T-helper 1 cell (primary cell): ENCODE measurements around the gene FAM120B.
"Not testable (repeated sequence)": the region's sequence is repeated elsewhere in the genome, so short reads cannot be mapped to it uniquely, and the experiment has no call there.

Source experiments
- DNase-seq, 5 donors: peaks; one replicate each; pipeline ENCODE4 v3.0.0-alpha.2; 2012 to 2020

Gene FAM120B

DNA sequence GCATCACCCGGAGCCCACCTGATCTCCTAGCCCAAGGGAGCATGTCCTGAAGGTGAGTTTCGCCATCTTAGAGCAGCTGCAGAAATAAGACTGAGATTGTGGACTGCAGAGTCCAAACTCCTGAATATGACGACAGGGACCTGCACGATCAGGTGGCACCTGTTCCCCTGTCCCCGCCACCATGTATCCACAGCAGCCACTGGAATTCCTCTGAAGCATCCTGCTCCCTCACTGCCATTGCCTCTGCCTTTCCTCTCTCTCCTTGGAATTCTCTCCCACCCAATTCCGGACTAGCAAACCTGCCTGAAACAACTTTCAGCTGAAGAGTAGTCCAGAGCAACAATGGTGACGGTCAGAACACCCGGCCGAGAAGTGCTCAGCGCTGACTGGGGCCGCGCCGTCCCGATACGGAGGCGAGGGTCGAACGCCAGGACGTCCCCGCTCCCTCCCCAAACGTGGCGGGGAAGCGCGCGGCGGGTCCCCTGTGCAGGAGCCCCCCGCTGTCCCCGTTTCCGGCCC, 694 bp upstream of the FAM120B start:
- DNase-seq: no peak

DNA sequence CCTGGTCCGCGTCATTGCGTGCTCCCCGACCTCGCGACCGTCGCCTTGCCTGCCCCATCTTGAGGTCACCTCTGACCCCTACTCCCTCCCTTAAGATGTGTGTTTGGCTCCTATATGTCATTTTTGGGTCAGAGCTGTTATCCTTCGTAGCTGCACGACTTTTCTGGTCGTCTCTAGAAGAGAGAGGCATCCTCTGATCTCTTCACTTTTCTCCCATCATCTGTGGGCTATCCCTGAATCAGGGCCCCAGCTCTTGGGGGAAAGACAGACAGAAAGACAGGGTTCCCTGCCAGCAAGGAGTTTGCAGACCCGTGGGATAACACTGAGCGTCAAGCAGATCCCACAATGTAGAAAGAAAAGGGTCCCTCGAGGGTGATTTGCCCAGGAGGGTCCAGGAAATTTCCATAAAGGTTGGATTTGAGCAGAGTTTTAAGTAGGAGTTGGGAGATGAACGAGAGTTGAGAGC, 555 bp downstream of the FAM120B start:
- DNase-seq: no peak

DNA sequence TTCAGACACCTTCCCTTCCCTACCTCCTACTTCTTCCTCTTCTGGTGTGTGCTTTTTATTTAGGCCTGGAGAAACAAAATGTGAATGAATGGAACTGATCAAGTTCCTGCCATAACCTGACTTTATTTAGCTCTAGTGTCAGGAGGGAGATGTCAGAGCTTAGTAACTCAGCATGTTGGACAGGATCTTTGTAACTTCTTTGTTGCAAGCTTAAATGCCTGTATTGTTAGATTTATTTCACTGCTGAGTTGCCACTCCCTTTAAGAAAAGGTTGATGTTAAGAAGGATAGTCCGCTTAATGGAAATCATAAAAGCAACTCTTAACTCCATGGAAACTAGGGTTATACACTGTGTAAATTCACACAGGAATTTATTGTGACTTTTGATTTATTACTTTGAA, 2.2 kb downstream of the FAM120B start:
- DNase-seq: no peak

DNA sequence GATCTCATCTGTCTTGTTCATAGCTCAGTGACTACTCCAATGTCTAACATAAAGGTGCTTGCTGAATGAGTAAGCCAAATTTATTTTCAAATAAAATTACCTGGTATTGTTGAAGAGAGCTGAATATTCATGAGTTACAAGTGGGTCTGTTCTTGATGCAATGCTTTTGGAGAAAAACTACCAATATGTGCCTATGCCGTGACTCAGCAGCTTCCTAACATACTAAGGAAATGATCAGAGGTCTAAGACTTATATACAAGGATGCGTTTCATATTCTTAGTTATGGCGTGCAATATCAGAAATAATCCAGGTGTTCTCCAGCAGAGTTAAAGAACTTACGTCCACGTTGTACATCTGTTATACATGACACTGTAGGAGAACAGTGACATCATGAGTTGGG, 5.1 kb downstream of the FAM120B start:
- DNase-seq: no peak

DNA sequence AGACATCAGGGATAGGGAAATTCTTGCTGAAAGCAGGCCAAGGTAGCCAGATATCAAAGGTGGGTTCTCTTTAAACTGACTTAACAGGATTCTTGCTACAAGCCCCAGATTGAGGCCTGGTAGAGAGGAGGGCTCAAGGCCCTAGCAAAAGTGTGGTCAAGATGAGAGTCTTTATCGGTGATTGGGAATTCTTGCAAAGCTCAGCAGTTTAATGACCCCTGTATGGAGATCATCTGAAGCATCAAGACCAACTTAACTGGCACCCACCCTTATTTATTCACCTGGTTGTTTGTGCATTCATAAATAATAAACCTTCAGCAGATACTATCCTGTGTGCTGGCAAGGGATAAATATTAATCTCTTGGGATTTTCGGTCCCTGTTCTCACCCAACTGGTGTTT, 6.3 kb downstream of the FAM120B start:
- no peak for DNase-seq

DNA sequence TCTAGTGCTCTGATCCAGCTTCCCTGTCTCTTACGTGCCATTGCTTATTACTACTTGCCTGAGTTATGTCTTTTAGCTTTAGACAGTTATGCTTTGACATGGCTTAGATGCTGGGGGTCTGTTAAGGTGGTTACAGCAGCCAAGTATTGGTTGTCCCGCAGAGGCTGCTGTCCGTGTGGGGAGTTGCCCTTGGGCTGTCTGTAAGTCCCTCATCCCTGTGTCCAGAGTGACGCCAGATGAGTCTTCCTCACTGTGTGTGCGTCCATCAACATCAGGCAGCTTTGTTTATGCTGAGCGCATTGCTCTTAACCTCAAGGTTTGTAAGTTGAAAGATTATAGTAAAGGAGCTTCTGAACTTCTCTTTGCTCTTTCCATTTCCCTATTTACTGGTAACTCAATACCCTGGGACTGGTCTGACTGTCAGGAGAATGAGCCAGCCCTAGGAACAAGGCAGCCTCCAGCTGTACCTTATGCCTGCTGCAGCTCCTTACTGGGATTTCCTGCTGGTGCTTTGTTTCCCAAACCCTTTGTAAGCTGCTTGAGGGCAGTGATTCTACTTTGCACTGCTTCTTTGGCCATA, 7.2 kb downstream of the FAM120B start:
- DNase-seq: no peak

DNA sequence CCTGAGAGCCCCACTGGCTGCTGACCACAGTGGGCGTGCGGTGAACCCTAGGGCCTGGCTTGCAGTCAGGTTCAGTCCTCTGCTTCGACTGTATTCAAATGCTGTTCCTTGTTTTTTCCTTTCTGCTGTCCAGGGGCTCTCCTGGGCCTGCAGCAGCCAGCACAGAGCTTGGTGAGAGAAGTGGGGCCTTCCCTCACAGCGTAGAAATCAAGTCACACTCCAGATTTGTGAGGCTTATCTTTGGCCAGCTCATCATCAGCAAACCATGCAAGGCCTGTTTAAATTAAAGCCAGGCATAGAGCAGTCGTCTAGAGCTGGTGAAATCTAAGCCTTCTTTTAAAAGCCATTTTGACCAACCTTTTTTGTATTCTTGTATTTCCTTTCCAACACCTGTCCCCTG, 8.4 kb downstream of the FAM120B start:
- no peak for DNase-seq

DNA sequence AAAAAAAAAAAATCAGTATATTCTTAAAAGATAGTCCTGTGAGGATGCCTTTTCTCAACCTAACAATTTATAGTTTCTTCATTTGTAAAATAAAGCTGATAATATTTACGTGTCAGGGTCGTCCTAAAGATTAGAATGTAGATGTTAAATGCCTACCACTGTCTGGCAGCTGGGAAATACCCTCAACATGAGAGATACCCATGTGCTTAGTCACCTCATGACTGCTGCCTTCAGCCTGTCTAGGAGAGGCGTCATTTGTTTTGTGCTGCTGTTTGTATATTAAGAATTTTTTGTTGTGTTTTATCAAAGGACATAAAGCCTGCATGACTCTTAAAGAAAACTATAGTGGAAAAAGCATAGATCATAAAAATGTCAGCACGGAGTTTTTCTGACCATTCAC, 9.5 kb downstream of the FAM120B start:
- no peak for DNase-seq

DNA sequence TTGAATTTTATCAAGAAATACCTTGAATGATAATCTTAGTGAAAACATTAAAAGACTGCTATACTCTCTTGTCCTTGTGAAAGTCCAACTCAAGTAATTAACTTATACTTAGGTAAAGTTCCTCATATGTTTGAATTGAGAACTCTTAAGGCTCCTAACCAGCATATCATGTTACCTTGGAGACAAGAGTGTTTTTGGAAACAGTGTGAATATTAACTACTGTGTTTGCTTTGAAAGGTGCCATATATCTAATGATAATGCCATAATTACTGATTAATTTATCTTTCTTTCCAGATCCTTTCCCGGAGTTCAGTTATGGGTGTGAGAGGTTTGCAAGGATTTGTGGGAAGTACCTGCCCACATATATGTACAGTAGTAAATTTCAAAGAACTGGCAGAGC, 10.5 kb downstream of the FAM120B start:
- DNase-seq: no peak

DNA sequence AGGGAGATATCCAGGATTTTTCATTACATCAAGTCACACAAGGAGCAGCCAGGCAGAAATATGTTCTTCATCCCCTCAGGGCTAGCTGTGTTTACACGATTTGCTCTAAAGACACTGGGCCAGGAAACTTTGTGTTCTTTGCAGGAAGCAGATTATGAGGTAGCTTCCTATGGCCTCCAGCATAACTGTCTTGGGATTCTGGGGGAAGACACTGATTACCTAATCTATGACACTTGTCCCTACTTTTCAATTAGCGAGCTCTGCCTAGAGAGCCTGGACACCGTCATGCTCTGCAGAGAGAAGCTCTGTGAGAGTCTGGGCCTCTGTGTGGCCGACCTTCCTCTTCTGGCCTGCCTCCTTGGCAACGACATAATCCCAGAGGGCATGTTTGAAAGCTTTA, 11.2 kb downstream of the FAM120B start:
- no peak for DNase-seq

DNA sequence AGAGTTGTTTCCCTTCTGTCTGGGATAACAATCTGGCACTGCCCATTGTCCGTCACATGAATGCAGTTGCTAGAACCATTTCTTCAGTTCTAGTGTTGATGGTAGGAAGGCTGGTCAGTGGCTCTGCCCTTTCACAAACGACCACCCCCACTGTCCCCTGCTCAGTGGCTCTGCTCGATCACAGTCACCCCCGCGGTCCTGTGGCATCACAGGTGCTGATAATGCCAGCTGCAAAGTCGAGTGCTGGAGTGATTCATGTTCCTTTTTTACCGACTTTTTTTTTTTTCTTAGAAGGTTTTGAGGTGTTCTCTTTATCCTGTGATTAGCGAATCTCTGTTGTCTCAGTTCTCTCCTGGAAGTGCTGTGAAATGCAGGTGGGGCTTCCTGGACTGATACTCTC, 22.8 kb downstream of the FAM120B start:
- no peak for DNase-seq

DNA sequence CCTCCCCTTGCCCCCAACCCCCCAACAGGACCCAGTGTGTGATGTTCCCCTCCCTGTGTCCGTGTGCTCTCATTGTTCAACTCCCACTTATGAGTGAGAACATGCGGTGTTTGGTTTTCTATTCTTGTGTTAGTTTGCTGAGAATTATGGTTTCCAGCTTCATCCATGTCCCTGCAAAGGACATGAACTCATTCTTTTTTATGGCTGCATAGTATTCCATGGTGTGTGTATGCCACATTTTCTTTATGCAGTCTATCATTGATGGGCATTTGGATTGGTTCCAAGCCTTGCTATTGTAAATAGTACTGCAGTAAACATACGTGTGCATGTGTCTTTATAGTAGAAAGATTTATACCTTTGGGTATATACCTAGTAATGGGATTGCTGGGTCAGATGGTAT, 28.6 kb downstream of the FAM120B start:
- not testable (repeated sequence) for DNase-seq

DNA sequence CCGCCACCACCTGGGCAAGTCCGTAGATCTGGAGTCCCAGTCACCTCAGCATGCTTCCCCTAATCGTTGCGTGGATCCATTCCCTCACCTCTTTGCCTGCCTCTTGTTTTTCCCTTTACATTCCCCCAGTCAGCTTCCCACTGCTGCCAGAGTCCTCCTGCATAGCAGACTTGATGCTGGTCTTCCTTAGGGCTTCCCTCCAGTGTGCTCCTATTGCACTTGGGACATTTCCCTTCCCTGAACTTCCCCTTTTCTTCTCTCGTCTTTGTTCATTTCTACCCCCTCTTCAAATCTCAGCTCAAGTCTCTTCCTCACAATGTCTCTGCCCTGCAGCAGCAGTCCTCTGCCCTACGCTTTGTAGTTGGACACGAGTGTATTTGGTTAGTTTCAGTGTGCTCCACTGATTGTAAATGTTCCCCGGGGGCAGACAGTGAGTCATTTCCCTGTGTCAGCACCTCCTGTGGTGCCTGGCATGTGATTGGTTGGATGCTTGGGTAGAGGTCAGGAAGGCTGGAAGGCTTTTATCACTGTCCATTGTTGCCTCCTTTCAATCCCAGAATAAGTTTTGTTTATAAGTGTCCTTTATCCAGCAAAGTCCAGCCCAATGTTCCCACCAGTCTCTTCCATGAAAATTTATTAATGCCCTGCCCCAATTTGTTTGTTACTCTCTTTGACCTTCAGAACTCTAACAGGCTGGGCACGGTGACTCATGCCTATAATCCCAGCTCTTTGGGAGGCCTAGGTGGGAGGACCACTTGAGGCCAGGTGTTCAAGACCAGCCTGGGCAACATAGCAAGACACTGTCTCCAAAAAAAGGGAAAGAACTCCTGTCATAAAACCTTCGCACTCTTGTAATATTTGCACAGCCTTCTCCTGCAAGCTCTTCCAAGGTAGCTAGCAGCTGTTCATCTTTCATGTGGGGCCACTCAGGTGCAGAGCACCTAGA, 38.3 kb downstream of the FAM120B start:
- DNase-seq: peak in 1 of 5 donors; percentile 61

DNA sequence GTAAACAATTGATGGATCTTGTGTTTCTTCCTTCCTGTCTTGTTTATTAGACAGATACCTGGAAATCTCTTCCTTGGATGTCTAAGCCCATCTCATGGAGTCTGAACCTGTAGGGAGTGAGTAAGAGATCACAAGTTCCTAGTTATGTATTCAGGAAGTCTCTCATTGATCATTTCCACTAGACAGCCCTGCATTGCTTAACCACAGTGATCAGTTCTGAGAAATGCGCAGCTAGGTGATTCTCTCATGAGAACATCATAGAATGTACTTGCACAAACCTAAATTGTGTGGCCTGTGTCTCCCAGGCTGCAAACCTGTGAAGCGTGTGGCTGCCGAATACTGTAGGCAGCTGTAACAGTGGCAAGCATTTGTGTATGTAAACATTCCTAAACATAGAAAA, 39.1 kb downstream of the FAM120B start:
- peak in 1 of 5 donors; percentile 81 for DNase-seq

DNA sequence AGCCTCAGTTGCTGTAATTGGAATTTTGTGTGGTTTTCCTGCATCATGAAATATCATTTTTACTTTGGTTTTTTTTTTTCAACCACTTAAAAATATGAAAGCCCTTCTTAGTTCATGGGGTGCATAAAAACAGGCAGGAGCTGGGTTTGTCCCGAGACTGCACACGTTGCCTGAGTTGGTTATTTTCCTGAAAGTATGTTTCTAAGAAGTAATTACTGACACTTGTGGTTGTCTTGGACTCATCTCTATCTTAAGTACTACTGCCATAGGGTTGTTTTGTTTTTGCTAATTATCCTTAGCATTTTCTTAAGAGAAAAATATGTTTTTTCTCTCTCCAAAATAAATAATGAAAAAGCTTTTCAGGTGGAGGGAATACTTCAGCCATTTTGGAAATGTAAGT, 40.1 kb downstream of the FAM120B start:
- DNase-seq: peak in 1 of 5 donors; percentile 65

DNA sequence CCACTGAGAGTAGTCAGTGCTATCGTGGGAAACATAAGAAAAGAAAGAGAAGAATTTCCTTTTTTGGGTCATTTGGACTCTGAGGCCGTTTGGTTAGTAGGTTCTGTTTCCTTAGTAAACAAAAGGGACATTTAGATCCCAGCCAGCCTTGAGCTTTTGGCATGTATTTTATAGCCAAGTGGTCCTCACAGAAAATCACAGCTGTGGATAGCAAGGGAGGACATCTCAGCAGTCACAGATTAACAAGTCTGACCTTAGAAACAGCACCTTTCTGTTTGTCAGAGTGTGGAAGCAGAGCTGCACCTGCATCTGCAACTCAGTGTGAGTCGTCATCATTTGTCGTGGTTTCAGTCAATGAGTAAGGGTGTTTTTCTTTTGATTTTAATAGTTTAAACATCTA, 40.5 kb downstream of the FAM120B start:
- peak in 1 of 5 donors; percentile 55 for DNase-seq

DNA sequence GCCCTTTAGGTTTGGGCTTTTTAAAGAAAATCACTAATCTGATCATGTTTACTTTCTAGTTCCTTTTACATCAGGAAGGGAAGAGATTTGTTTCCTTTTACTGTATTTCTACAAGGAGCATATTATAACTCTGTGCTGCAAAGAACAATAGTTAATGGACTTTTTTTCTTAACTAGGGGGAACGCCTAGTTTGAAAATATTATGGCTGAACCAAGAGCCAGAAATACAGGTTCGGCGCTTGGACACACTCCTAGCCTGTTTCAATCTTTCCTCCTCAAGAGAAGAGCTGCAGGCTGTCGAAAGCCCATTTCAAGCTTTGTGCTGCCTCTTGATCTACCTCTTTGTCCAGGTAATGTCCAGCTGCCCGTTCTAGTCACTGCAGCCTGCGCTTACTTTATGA, 41.4 kb downstream of the FAM120B start:
- no peak for DNase-seq

DNA sequence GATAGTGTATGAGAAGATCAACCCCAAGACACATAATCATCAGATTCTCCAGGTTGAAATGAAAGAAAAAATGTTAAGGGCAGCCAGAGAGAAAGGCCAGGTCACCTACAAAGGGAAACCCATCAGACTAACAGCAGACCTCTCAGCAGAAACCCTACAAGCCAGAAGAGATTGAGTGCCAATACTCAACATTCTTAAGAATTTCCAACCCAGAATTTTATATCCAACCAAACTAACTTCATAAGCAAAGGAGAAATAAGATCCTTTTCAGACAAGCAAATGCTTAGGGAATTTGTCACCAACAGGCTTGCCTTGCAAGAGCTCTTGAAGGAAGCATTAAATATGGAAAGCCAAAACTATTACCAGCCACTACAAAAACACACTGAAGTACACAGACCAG, 44.9 kb downstream of the FAM120B start:
- not testable (repeated sequence) for DNase-seq

DNA sequence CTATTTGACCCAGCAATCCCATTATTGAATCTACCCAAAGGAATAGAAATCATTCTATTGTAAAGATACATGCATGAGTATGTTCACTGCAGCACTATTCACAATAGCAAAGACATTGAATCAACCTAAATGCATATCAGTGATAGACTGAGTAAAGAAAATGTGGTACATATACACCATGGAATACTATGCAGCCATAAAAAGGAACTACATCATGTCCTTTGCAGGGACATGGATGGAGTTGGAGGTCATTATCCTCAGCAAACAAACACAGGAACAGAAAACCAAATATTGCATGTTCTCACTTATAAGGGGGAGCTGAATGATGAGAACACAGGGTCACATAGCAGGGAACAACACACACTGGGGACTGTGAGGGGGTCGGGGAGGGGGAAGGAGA, 48.6 kb downstream of the FAM120B start:
- not testable (repeated sequence) for DNase-seq

DNA sequence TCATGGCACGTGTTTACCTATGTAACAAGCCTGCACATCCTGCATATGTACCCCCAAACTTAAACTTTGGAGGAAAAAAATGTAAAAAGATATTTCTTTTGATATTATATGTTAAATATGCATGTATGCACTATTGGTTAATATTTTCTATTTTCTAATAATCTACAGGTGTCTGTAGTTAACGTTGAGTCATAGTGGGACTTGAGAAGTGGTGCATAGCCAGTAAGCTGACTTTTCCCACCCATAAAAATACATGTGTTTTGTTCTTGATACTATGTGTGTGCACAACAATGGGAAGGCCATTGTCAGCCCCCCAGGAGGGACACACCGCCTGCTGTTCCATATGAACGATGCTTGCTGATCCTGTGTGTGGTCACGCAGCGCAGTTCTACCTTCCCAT, 49.1 kb downstream of the FAM120B start:
- DNase-seq: no peak

DNA sequence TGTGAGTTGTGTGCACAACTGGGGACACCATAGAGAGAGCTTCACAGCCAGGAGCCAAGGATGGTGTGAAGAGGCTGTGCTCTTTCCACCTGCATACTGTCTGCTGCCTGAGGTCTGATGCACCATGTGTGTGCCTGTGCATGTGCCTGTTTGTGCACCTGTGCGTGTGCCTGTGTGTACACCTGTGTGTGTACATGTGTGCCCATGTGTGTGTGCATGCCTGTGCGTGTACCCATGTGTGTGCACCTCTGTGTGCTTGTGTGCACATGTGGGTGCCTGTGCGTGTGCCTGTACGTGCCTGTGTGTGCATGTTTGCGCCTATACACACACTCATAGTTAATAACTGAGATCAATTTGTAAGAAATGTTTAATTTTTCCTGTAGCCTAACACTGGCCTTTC, 51.3 kb downstream of the FAM120B start:
- DNase-seq: no peak

DNA sequence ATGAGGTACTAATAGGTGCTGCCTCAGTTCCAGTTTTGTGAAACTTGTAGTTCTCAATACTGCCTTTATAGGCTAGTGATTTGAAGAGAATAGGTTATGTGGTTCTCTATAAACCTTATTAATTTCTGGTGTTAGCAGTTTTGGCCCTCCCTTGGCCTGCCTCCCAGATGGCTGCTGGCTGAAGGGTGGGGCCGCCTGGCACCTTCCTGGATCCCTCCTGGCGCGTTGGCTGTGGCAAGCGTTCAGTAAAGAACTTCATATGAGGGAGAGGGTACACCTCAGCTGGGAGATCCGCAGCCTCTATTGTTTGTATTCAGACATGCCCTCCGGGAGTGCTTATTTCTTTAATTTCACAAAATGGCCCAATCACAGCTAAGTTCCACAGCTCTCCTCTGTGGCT, 51.9 kb downstream of the FAM120B start:
- no peak for DNase-seq

DNA sequence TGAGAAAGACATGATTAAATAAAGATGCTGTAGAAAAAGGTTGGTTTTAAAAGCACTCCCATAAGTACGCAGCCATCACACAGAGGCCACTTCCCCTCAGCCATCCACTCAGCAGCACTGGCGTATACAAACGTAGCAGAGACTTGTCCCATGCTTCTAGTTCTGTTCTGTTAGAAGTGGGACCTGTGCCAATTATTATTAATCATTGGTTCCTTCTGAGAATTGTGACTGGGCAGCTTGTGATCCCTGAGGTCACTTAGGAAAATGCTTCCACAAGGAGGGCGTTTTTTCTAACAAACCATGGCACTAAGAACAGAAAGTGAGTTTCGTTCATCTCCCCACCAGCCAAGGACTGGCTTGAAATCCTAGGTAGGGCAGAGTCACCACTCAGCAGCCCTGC, 53.9 kb downstream of the FAM120B start:
- no peak for DNase-seq

DNA sequence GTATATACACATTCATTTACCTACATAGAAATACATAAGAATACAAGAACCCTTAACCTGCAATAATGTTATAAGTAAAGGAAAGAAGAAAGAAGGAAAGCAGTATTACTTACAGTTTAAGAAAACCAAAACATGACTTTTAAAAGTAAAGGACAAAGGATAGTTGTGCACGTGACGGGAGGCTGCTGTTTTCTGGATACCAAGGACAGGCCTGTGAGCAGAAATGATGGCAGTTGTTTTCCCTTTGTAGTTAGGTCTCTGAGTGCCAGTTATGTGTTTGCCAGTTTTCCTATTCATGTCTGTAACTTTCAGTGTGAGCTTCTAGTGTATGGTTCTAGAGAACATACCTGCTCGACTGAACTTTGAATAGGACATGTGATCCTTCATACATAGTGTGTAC, 54.8 kb downstream of the FAM120B start:
- DNase-seq: no peak
